Subcutaneous adipose tissue (tissue), 4 donors: ENCODE results near the gene KIF14. TPM values are rescaled to one million over a fixed set of nuclear protein-coding genes. Genes with fewer than 3 reads are reported as not detected.

Experiments
- CTCF ChIP-seq: fragments of 450-650 bp; IDR thresholded peaks from one replicate; pipeline ENCODE4 v1.5.1; 2016; ENCODE audit warnings: low read depth, mild to moderate bottlenecking, control low read depth, antibody characterized with exemption, moderate library complexity
- total RNA-seq, 4 donors: library from RNA; depleted of rRNA; stranded (reverse); fragments of >200 nt; gene quantifications; one replicate each; pipeline ENCODE4 v1.1.0, GENCODE V29; 2016

The KIF14 gene
- total RNA-seq, 4 donors from 2014 or later = under 0.01 to 1.2 (median 0.52) TPM

DNA sequence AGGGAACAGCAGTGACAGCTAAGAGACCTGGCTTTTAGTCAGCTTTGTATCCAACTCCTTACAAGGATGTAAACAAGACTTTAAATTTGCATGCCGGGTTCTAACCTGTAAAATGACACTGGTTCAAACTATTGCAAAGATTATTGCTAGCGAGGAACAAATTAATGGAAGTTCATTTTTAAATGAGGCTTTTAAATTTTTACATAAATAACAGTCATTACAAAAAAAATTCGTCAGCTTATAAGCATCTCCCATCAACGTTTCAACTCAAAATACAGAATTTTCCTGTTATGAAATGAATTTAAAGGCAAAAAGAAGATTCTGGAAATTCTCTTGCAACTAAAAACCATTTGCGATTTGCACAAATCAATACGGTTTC lies 668 bp downstream of the KIF14 start:
- TF ChIP-seq CTCF = no peak

- TF ChIP-seq CTCF = no peak
Measured at GRCh38 chr1:200610846-200611245, 9.7 kb downstream of the KIF14 start.

DNA sequence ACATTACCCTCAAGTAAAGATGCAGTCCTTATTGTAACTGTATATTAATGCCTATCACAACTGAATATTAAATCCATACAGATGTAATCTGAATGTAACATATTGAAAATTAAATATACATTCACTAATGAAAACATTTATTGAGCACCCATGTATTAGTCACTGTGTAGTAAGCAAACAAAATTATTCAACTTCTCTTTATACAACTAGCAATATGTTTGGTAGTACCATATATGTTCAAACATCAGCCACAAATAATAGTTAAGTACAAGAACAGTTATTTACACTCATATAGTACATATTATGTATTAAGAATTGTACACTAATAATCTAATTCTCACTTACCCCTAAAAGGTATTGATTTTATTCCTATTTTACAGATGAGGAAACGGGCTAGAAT lies 17.9 kb downstream of the KIF14 start:
- TF ChIP-seq CTCF = no peak

DNA sequence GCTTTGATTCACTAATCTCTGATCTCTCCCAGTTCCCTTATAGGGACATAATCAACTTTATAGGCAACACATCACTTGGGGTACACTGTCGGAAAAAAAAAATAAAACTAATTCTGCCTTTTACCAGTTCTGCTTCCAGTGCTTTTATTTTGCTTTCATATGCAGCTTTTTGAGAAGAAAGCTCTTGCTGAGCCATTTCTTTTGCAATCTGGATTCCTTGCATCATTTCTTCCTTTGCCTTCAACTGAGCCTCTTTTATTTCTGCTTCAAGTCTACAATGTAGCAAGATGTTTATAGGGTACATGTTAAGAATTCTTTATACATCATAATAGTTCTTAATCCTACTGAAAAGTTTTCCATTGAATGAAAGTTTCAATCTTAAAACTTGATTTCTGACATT lies 30.6 kb downstream of the KIF14 start:
- no peak for TF ChIP-seq CTCF

DNA sequence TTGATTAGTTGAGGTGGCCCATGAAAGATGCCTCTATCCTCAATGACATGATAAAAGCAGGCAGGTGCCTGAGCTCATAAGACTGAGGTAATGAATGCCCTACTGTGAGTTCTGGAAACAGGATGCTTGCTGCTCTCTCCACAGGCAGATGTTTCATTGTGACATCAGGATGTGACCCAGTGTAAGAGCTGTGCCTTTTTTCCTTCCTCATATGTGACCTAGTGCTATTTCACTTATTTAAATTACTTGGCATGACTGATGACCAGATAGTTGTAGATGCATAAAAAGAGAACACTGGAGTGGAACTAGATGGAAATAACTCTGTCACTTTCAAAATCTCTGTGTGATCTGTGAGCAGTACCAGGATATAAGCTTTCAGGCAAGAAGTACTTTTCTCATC lies 31.9 kb downstream of the KIF14 start:
- TF ChIP-seq CTCF = no peak

- no peak for TF ChIP-seq CTCF
Measured at GRCh38 chr1:200564319-200564718, 56.2 kb downstream of the KIF14 start.

DNA sequence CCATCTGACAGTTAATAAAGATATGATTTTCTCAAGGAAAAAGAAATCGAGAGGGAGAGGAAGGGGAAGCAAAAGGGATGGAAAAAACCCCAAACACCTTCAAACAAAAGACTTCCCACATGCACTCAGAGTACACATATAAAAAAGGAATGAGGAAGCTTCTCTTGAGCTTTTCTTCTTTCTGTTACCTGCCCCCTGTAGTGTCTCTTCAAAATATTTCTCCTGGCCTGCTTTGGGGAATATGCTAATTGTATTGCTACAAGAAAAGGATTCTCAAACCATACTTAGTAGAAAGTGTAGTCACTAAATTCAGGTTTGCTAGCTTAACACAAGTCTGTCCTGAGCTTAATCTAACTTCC lies 58.7 kb downstream of the KIF14 start:
- no peak for TF ChIP-seq CTCF
